ENCODE measurements around the gene APMAP.

APMAP gene

GRCh38 chr20:24968278-24968800 lies 24.2 kb downstream of the APMAP start:
- no peaks in the 10 kb centered on the region for H3K27me3 ChIP-seq (replicated peaks; ENCODE audit: control insufficient read depth, insufficient read depth, low read length, poor library complexity, severe bottlenecking)
- H3K36me3 ChIP-seq (ENCODE audit: control insufficient read depth, insufficient read depth, low read length): peaks cover 77% of the 10 kb centered on the region
- DNase-seq: no peak
- no peak overlapping the region for H3K4me3 ChIP-seq (ENCODE audit: insufficient read depth, low read depth, low read length, poor library complexity, severe bottlenecking)
- H3K4me1 ChIP-seq (ENCODE audit: control insufficient read depth, insufficient read depth, low read length, poor library complexity, severe bottlenecking): no peaks in the 10 kb centered on the region
- no peaks in the 10 kb centered on the region for H3K9me3 ChIP-seq (ENCODE audit: control insufficient read depth, low read length)
- H3K27ac ChIP-seq (ENCODE audit: insufficient read depth, low read length, poor library complexity, severe bottlenecking): no peak overlapping the region

- no peaks in the 10 kb centered on the region for H3K4me1 ChIP-seq (ENCODE audit: control insufficient read depth, insufficient read depth, low read length, poor library complexity, severe bottlenecking)
- no peak overlapping the region for H3K4me3 ChIP-seq (ENCODE audit: insufficient read depth, low read depth, low read length, poor library complexity, severe bottlenecking)
- no peaks in the 10 kb centered on the region for H3K27me3 ChIP-seq (replicated peaks; ENCODE audit: control insufficient read depth, insufficient read depth, low read length, poor library complexity, severe bottlenecking)
- no peak for DNase-seq
- H3K27ac ChIP-seq (ENCODE audit: insufficient read depth, low read length, poor library complexity, severe bottlenecking): no peak overlapping the region
- H3K9me3 ChIP-seq (ENCODE audit: control insufficient read depth, low read length): no peaks in the 10 kb centered on the region
- H3K36me3 ChIP-seq (ENCODE audit: control insufficient read depth, insufficient read depth, low read length): peaks cover 69% of the 10 kb centered on the region
Observed at GRCh38 chr20:24966317-24967012, 26.1 kb downstream of the APMAP start.

GRCh38 chr20:24965065-24965919 lies 27.3 kb downstream of the APMAP start:
- peaks cover 62% of the 10 kb centered on the region for H3K36me3 ChIP-seq (ENCODE audit: control insufficient read depth, insufficient read depth, low read length)
- no peak overlapping the region for H3K27ac ChIP-seq (ENCODE audit: insufficient read depth, low read length, poor library complexity, severe bottlenecking)
- H3K4me1 ChIP-seq (ENCODE audit: control insufficient read depth, insufficient read depth, low read length, poor library complexity, severe bottlenecking): no peaks in the 10 kb centered on the region

GRCh38 chr20:24964506-24964840 lies 28.1 kb downstream of the APMAP start:
- Histone ChIP-seq H3K27ac (ENCODE audit: insufficient read depth, low read length, poor library complexity, severe bottlenecking) (no peak overlapping the region), H3K36me3 (ENCODE audit: control insufficient read depth, insufficient read depth, low read length) (peaks cover 62% of the 10 kb centered on the region), H3K4me3 (ENCODE audit: insufficient read depth, low read depth, low read length, poor library complexity, severe bottlenecking) (no peak overlapping the region), H3K4me1 (ENCODE audit: control insufficient read depth, insufficient read depth, low read length, poor library complexity, severe bottlenecking) (no peaks in the 10 kb centered on the region), H3K27me3 (replicated peaks; ENCODE audit: control insufficient read depth, insufficient read depth, low read length, poor library complexity, severe bottlenecking) (no peaks in the 10 kb centered on the region), H3K9me3 (ENCODE audit: control insufficient read depth, low read length) (no peaks in the 10 kb centered on the region)
- no peak for DNase-seq

More at GRCh38 chr20:24965065-24965919, 27.3 kb downstream of the APMAP start:
- Histone ChIP-seq H3K9me3 (ENCODE audit: control insufficient read depth, low read length) (no peaks in the 10 kb centered on the region), H3K27me3 (replicated peaks; ENCODE audit: control insufficient read depth, insufficient read depth, low read length, poor library complexity, severe bottlenecking) (no peaks in the 10 kb centered on the region), H3K4me3 (ENCODE audit: insufficient read depth, low read depth, low read length, poor library complexity, severe bottlenecking) (no peak overlapping the region)
- no peak for DNase-seq

GRCh38 chr20:24963672-24964505 lies 28.7 kb downstream of the APMAP start:
- no peak overlapping the region for H3K4me3 ChIP-seq (ENCODE audit: insufficient read depth, low read depth, low read length, poor library complexity, severe bottlenecking)
- no peaks in the 10 kb centered on the region for H3K4me1 ChIP-seq (ENCODE audit: control insufficient read depth, insufficient read depth, low read length, poor library complexity, severe bottlenecking)
- H3K36me3 ChIP-seq (ENCODE audit: control insufficient read depth, insufficient read depth, low read length): peaks cover 61% of the 10 kb centered on the region
- no peaks in the 10 kb centered on the region for H3K27me3 ChIP-seq (replicated peaks; ENCODE audit: control insufficient read depth, insufficient read depth, low read length, poor library complexity, severe bottlenecking)
- no peaks in the 10 kb centered on the region for H3K9me3 ChIP-seq (ENCODE audit: control insufficient read depth, low read length)
- no peak for DNase-seq
- no peak overlapping the region for H3K27ac ChIP-seq (ENCODE audit: insufficient read depth, low read length, poor library complexity, severe bottlenecking)

- Histone ChIP-seq H3K27me3 (replicated peaks; ENCODE audit: control insufficient read depth, insufficient read depth, low read length, poor library complexity, severe bottlenecking) (no peaks in the 10 kb centered on the region), H3K4me1 (ENCODE audit: control insufficient read depth, insufficient read depth, low read length, poor library complexity, severe bottlenecking) (no peaks in the 10 kb centered on the region), H3K27ac (ENCODE audit: insufficient read depth, low read length, poor library complexity, severe bottlenecking) (no peak overlapping the region), H3K9me3 (ENCODE audit: control insufficient read depth, low read length) (no peaks in the 10 kb centered on the region), H3K4me3 (ENCODE audit: insufficient read depth, low read depth, low read length, poor library complexity, severe bottlenecking) (no peak overlapping the region), H3K36me3 (ENCODE audit: control insufficient read depth, insufficient read depth, low read length) (peaks cover 52% of the 10 kb centered on the region)
- no peak for DNase-seq
Observed at GRCh38 chr20:24962510-24962909, 30.0 kb downstream of the APMAP start.

- no peak for DNase-seq
- Histone ChIP-seq H3K4me3 (ENCODE audit: insufficient read depth, low read depth, low read length, poor library complexity, severe bottlenecking) (no peak overlapping the region), H3K27ac (ENCODE audit: insufficient read depth, low read length, poor library complexity, severe bottlenecking) (no peak overlapping the region), H3K9me3 (ENCODE audit: control insufficient read depth, low read length) (no peaks in the 10 kb centered on the region), H3K36me3 (ENCODE audit: control insufficient read depth, insufficient read depth, low read length) (peaks cover 52% of the 10 kb centered on the region), H3K4me1 (ENCODE audit: control insufficient read depth, insufficient read depth, low read length, poor library complexity, severe bottlenecking) (no peaks in the 10 kb centered on the region), H3K27me3 (replicated peaks; ENCODE audit: control insufficient read depth, insufficient read depth, low read length, poor library complexity, severe bottlenecking) (no peaks in the 10 kb centered on the region)
Observed at GRCh38 chr20:24962182-24962492, 30.4 kb downstream of the APMAP start.

GRCh38 chr20:24961384-24962181 lies 31.0 kb downstream of the APMAP start:
- no peaks in the 10 kb centered on the region for H3K27me3 ChIP-seq (replicated peaks; ENCODE audit: control insufficient read depth, insufficient read depth, low read length, poor library complexity, severe bottlenecking)
- no peak for DNase-seq
- no peaks in the 10 kb centered on the region for H3K9me3 ChIP-seq (ENCODE audit: control insufficient read depth, low read length)
- peaks cover 52% of the 10 kb centered on the region for H3K36me3 ChIP-seq (ENCODE audit: control insufficient read depth, insufficient read depth, low read length)
- no peaks in the 10 kb centered on the region for H3K4me1 ChIP-seq (ENCODE audit: control insufficient read depth, insufficient read depth, low read length, poor library complexity, severe bottlenecking)
- peak overlapping the region; percentile 0 for H3K27ac ChIP-seq (ENCODE audit: insufficient read depth, low read length, poor library complexity, severe bottlenecking)
- H3K4me3 ChIP-seq (ENCODE audit: insufficient read depth, low read depth, low read length, poor library complexity, severe bottlenecking): no peak overlapping the region

GRCh38 chr20:24960861-24961260 lies 31.7 kb downstream of the APMAP start:
- H3K36me3 ChIP-seq (ENCODE audit: control insufficient read depth, insufficient read depth, low read length): peaks cover 52% of the 10 kb centered on the region
- no peaks in the 10 kb centered on the region for H3K4me1 ChIP-seq (ENCODE audit: control insufficient read depth, insufficient read depth, low read length, poor library complexity, severe bottlenecking)
- no peak for DNase-seq
- no peak overlapping the region for H3K4me3 ChIP-seq (ENCODE audit: insufficient read depth, low read depth, low read length, poor library complexity, severe bottlenecking)
- H3K9me3 ChIP-seq (ENCODE audit: control insufficient read depth, low read length): no peaks in the 10 kb centered on the region
- peak overlapping the region; percentile 0 for H3K27ac ChIP-seq (ENCODE audit: insufficient read depth, low read length, poor library complexity, severe bottlenecking)
- H3K27me3 ChIP-seq (replicated peaks; ENCODE audit: control insufficient read depth, insufficient read depth, low read length, poor library complexity, severe bottlenecking): no peaks in the 10 kb centered on the region

Measured in effector memory CD4-positive, alpha-beta T cell (primary cell).